GM18526 (cell line): ENCODE measurements around the gene GRIK2.

Experiments
- POLR2A ChIP-seq: IDR thresholded peaks from 3 replicates; pipeline ENCODE4 v1.6.1; 2011; ENCODE audit not compliant: insufficient read length; ENCODE audit errors: extremely low read depth

The GRIK2 gene

GRCh38 chr6:101783287-101783686, 389.8 kb downstream of the GRIK2 start:
- TF ChIP-seq POLR2A, result no peak

- no peak for TF ChIP-seq POLR2A
Observed at GRCh38 chr6:101784094-101784493, 390.6 kb downstream of the GRIK2 start.

GRCh38 chr6:101799531-101799930, 406.0 kb downstream of the GRIK2 start:
- no peak for TF ChIP-seq POLR2A

- no peak for TF ChIP-seq POLR2A
Observed at GRCh38 chr6:101800598-101800997, 407.1 kb downstream of the GRIK2 start.

GRCh38 chr6:101803136-101803535, 409.6 kb downstream of the GRIK2 start:
- TF ChIP-seq POLR2A, result no peak

- no peak for TF ChIP-seq POLR2A
Observed at GRCh38 chr6:101806241-101806640, 412.7 kb downstream of the GRIK2 start.

GRCh38 chr6:101811108-101811507, 417.6 kb downstream of the GRIK2 start:
- no peak for TF ChIP-seq POLR2A

GRCh38 chr6:101816716-101817115, 423.2 kb downstream of the GRIK2 start:
- TF ChIP-seq POLR2A, result no peak

GRCh38 chr6:101818051-101818450, 424.5 kb downstream of the GRIK2 start:
- no peak for TF ChIP-seq POLR2A

GRCh38 chr6:101824551-101825345, 431.2 kb downstream of the GRIK2 start:
- no peak for TF ChIP-seq POLR2A

GRCh38 chr6:101826269-101826668, 432.8 kb downstream of the GRIK2 start:
- TF ChIP-seq POLR2A, result no peak

- no peak for TF ChIP-seq POLR2A
Observed at GRCh38 chr6:101826678-101827077, 433.2 kb downstream of the GRIK2 start.

GRCh38 chr6:101830501-101831031, 437.1 kb downstream of the GRIK2 start:
- no peak for TF ChIP-seq POLR2A

- TF ChIP-seq POLR2A, result no peak
Observed at GRCh38 chr6:101832371-101832770, 438.9 kb downstream of the GRIK2 start.

- no peak for TF ChIP-seq POLR2A
Observed at GRCh38 chr6:101840100-101840499, 446.6 kb downstream of the GRIK2 start.

- TF ChIP-seq POLR2A, result no peak
Observed at GRCh38 chr6:101845172-101845571, 451.7 kb downstream of the GRIK2 start.

- no peak for TF ChIP-seq POLR2A
Observed at GRCh38 chr6:101845621-101846020, 452.1 kb downstream of the GRIK2 start.

- no peak for TF ChIP-seq POLR2A
Observed at GRCh38 chr6:101847690-101848089, 454.2 kb downstream of the GRIK2 start.

- TF ChIP-seq POLR2A, result no peak
Observed at GRCh38 chr6:101851911-101852310, 458.4 kb downstream of the GRIK2 start.
